Neural crest cell (in vitro differentiated cells): ENCODE data around the gene TENM3. TPM values are rescaled to one million over a fixed set of nuclear protein-coding genes. Genes with fewer than 3 reads are reported as not detected.

Source experiments
- DNase-seq: peaks from one replicate; pipeline ENCODE4 v3.0.0; 2021; ENCODE audit warnings: low read depth, mixed read lengths, low spot score
- H3K27ac Mint-ChIP-seq: one replicate; pipeline ENCODE4 v1.8.0; 2021; ENCODE audit warnings: mild to moderate bottlenecking, mixed read lengths; ENCODE audit not compliant: unreplicated experiment
- H3K27me3 Mint-ChIP-seq: 2 replicates; pipeline ENCODE4 v1.8.0; 2021; ENCODE audit warnings: low read depth, mild to moderate bottlenecking, mixed read lengths
- H3K36me3 Mint-ChIP-seq: 2 replicates; pipeline ENCODE4 v1.8.0; 2021; ENCODE audit warnings: low read depth, mild to moderate bottlenecking, mixed read lengths
- H3K4me1 Mint-ChIP-seq: 2 replicates; pipeline ENCODE4 v1.8.0; 2021; ENCODE audit warnings: mixed read lengths
- H3K4me3 Mint-ChIP-seq: one replicate; pipeline ENCODE4 v1.8.0; 2021; ENCODE audit warnings: mild to moderate bottlenecking, mixed read lengths
- H3K9me3 Mint-ChIP-seq: 2 replicates; pipeline ENCODE4 v1.8.0; 2021; ENCODE audit warnings: mixed read lengths
- total RNA-seq: library from RNA; stranded (reverse); gene quantifications from 2 replicates; pipeline ENCODE4 v1.2.1, GENCODE V29; 2021
- TF ChIP-seq, protein P1 (sequence below): fragments of 200-600 bp; sonication (generic); conservative IDR thresholded peaks from 2 replicates; pipeline ENCODE4 v1.5.0; 2021; ENCODE audit warnings: antibody characterized with exemption, mild to moderate bottlenecking

The TENM3 gene
- total RNA-seq, 1 donor from 2014 or later: 43.9 TPM

DNA sequence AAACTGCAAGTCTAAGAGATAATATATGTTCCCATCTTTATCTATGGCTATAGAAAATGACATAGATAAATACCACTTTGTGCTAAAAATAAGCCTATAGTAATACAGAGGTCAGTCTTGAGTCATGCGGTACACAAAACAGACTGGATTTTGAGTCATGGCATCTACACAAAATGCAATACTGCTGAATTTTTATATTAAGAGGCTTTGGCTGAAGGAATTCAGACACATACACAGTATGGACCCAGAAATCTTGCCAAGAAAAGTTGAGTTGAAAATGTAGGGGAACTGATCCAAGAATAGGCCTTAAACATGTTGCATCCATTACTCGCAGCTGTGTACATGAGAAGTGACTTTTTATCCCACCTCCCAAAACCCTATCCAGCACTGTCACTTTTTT is 184.4 kb downstream of the TENM3 start:
- Mint-ChIP-seq H3K4me3 (no peak overlapping the region), H3K4me1 (no peaks in the 10 kb centered on the region), H3K27me3 (no peaks in the 10 kb centered on the region), H3K27ac (no peak overlapping the region), H3K36me3 (no peaks in the 10 kb centered on the region), H3K9me3 (no peaks in the 10 kb centered on the region)
- TF ChIP-seq, protein P1, sequence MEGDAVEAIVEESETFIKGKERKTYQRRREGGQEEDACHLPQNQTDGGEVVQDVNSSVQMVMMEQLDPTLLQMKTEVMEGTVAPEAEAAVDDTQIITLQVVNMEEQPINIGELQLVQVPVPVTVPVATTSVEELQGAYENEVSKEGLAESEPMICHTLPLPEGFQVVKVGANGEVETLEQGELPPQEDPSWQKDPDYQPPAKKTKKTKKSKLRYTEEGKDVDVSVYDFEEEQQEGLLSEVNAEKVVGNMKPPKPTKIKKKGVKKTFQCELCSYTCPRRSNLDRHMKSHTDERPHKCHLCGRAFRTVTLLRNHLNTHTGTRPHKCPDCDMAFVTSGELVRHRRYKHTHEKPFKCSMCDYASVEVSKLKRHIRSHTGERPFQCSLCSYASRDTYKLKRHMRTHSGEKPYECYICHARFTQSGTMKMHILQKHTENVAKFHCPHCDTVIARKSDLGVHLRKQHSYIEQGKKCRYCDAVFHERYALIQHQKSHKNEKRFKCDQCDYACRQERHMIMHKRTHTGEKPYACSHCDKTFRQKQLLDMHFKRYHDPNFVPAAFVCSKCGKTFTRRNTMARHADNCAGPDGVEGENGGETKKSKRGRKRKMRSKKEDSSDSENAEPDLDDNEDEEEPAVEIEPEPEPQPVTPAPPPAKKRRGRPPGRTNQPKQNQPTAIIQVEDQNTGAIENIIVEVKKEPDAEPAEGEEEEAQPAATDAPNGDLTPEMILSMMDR: no peak
- DNase-seq: no peak

DNA sequence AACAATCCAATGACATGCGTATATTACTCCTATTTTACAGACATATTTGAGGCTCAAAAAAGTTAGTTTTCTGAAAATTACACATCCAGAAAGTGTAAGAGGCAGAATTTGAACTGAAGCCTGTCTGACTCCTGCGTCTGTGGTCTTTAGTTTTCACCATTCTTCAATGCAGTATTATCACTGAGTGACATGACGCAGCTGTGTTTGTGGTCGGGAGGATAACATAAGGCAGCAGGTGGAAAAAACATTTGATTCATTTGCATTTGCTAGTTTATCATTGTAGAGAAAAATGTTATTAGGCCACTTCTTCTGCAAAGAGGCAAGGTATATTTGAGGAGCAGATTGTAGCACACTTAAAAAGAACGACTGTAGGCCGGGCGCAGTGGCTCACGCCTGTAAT is 186.7 kb downstream of the TENM3 start:
- no peak overlapping the region for H3K27ac Mint-ChIP-seq
- TF ChIP-seq, protein P1: no peak
- H3K9me3 Mint-ChIP-seq: no peaks in the 10 kb centered on the region
- H3K4me1 Mint-ChIP-seq: no peaks in the 10 kb centered on the region
- no peaks in the 10 kb centered on the region for H3K27me3 Mint-ChIP-seq
- no peak for DNase-seq
- H3K4me3 Mint-ChIP-seq: no peak overlapping the region
- no peaks in the 10 kb centered on the region for H3K36me3 Mint-ChIP-seq

DNA sequence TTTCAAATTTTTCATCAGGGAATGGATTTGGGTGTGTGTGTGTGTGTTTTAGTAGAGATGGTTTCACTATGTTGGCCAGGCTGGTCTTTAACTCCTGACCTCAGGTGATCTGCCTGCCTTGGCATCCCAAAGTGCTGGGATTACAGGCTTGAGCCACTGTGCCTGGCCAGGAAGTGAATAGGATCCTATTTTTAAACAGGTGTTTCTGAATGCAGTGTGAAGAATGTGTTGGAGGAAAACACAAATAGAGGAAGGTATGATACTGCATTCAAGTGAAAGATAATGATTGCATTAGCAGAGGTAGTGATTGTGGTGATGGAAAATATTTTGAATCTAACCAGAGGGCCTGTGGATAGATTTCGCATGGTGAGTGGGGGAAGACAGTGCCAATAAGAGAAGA is 189.6 kb downstream of the TENM3 start:
- Mint-ChIP-seq H3K4me1 (peaks cover 4% of the 10 kb centered on the region), H3K9me3 (no peaks in the 10 kb centered on the region), H3K27ac (no peak overlapping the region), H3K4me3 (no peak overlapping the region), H3K27me3 (no peaks in the 10 kb centered on the region), H3K36me3 (no peaks in the 10 kb centered on the region)
- no peak for DNase-seq
- TF ChIP-seq, protein P1: no peak

DNA sequence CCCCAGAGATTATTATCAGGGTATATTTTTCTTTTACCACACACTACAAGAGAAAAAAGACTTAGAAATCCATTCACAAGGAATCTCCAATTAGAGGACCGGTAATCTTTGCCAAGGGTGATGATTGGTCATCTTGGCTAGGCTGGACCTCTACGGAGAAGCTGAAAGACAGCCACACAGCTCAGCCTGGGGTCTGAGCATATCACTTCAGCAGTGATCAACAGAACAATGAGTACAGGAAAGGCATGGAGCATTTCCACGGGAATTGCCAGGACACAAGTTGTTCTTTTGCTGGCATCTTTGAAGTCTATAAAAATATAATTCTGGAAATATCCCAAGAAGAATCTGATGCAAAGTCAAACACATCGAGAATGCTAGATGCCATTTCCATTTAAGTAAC is 191.5 kb downstream of the TENM3 start:
- TF ChIP-seq, protein P1: no peak
- DNase-seq: no peak
- peaks cover 4% of the 10 kb centered on the region for H3K4me1 Mint-ChIP-seq
- no peak overlapping the region for H3K4me3 Mint-ChIP-seq
- no peaks in the 10 kb centered on the region for H3K27me3 Mint-ChIP-seq
- no peak overlapping the region for H3K27ac Mint-ChIP-seq
- H3K9me3 Mint-ChIP-seq: no peaks in the 10 kb centered on the region
- H3K36me3 Mint-ChIP-seq: no peaks in the 10 kb centered on the region

DNA sequence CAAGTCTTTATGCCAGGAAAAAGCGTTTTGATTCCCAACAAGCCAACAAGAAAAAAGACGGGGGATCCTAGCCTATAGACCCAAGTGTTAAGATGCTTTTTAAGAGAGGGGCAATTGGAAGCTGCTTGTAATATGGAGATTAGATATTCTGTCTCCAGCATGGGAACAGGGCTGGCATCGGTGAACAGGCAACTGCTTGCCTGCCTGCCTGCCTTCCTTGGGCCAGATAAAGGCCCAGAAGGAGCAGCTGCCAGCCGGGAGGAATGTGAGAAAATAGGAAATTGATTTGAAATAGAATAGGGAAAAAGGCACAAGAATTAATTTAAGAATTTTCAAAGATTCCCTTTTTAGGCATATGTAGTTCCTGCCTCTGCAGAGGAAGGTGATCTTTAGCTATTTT is 192.2 kb downstream of the TENM3 start:
- H3K27me3 Mint-ChIP-seq: no peaks in the 10 kb centered on the region
- no peak for DNase-seq
- no peaks in the 10 kb centered on the region for H3K36me3 Mint-ChIP-seq
- H3K4me3 Mint-ChIP-seq: no peak overlapping the region
- no peaks in the 10 kb centered on the region for H3K9me3 Mint-ChIP-seq
- H3K4me1 Mint-ChIP-seq: peaks cover 4% of the 10 kb centered on the region
- no peak overlapping the region for H3K27ac Mint-ChIP-seq
- TF ChIP-seq, protein P1: no peak

DNA sequence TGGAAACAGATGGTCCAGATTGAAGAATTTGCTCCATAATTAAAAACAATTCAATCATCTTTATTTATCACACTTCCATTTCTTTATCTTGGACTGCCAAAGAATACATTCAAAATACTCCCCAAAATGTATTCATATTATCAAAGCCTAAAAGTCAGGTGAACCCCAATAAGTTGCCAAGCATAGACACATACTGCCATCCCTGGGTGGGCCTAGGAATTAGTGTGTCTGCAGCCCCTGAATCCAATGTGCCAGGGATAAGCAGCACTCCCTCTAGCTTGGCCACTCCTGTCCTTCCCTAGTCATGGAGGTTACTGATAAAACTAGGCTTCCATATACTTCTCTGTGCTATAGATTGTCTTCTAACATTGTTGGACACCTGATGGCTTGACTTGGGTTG is 199.9 kb downstream of the TENM3 start:
- DNase-seq: no peak
- H3K4me1 Mint-ChIP-seq: peaks cover 7% of the 10 kb centered on the region
- TF ChIP-seq, protein P1: no peak
- peaks cover 14% of the 10 kb centered on the region for H3K27me3 Mint-ChIP-seq
- H3K27ac Mint-ChIP-seq: no peak overlapping the region
- H3K36me3 Mint-ChIP-seq: no peaks in the 10 kb centered on the region
- no peaks in the 10 kb centered on the region for H3K9me3 Mint-ChIP-seq
- no peak overlapping the region for H3K4me3 Mint-ChIP-seq
